Muscle of back (tissue), 11 donors: ENCODE measurements around the gene IGSF5. TPM values are rescaled to one million over a fixed set of nuclear protein-coding genes. Genes with fewer than 3 reads are reported as not detected.
"Not testable (repeated sequence)": the region's sequence is repeated elsewhere in the genome, so short reads cannot be mapped to it uniquely, and the experiment has no call there.

ENCODE experiments used
- DNase-seq, 3 donors: peaks; one replicate each; pipeline versions ENCODE4 v3.0.0 to v3.0.0-alpha.2; 2013
- polyA plus RNA-seq, 10 donors: library from polyadenylated mRNA; unstranded; fragments of 120-200 nt; gene quantifications; one replicate each; pipeline ENCODE4 v1.2.1, GENCODE V29; 2013; ENCODE audit not compliant: insufficient read length in 10 of 10

IGSF5 gene
- polyA plus RNA-seq, 10 donors: 0.41 to 2.9 (median 1.6) TPM

DNA sequence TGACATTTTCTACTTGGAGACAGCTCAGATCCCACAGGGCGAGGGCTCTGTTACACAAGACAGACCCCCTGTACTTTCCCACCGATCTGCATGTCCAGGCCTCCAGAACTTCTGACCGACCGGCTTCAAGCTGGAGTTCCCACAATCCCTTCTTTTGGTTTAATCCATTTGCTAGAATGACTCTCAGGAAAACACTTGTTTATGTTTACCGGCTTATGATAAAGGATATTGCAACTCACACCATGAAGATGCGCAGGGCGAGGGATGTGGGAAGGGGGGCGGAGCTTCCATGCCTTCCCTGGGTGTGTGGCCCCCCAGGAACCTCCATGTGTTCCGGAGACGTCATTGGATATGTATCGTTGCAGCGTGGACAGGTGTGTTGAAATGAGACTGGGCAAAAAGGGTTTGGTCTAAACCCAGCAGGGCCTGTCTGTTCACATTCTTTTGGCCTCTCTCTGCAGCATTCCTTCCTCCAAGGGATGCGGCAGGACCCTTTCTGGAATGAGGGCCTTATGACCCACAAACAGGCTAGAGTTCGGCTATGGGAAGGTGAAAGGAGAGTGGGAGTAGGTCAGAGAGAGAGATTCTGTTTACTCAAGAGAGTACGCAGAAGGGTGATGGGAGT is 7.5 kb upstream of the IGSF5 start:
- no peak for DNase-seq

DNA sequence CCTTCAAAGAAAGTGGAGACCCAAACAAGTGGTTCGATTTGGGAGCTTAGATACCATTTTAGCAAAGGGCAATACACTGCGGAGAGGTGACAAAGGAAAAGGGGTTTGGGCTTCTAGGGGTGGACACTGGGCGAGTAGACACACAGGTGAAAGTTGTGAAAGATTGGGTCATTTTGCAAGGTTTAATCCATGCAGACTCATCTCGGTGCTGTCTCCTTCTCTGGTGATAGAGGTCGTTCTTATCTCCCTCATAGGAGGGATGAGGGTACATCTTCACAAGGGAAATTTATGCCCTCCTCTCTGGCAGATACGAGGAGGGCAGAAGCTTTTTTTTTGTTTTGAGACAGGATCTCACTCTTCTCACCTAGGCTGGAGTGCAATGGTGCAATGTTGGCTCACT is 6.4 kb upstream of the IGSF5 start:
- DNase-seq: no peak

DNA sequence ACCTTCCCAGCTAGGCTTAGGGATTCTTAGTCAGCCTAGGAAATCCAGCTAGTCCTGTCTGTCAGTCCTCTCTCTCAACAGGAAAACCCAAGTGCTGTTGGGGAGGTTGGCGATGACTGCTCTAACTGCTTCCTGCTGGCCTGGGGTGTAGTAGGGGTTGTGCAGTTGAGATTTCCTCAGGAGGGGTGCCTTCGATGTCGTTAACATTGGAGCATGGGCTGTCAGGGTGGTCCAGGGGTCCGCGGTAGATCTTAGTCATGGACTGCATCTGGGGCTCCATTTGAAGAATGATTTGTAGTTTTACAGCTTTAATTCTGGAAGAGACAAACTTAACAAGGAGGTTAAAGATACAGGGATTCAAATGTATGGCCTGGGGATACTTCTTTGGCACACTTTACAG is 5.5 kb upstream of the IGSF5 start:
- not testable (repeated sequence) for DNase-seq

DNA sequence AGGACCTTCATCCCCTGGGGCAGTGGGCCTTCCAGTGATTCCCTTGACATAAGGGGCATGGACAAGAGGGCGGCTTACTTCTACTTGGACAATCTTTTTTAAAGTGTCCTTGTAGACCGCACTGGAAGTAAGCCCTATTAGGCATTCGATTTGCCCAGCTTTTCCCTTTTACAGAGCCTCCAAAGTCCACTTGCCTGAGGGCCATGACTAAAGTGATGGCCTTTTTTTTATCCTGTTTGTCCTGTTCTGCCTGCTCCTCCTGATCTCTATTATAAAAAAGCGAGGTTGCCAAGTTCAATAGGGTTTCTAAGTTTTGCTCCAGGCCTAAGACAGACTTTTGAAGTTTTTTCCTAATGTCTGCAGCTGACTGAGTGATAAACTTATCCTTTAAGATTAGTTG is 2.4 kb upstream of the IGSF5 start:
- not testable (repeated sequence) for DNase-seq

DNA sequence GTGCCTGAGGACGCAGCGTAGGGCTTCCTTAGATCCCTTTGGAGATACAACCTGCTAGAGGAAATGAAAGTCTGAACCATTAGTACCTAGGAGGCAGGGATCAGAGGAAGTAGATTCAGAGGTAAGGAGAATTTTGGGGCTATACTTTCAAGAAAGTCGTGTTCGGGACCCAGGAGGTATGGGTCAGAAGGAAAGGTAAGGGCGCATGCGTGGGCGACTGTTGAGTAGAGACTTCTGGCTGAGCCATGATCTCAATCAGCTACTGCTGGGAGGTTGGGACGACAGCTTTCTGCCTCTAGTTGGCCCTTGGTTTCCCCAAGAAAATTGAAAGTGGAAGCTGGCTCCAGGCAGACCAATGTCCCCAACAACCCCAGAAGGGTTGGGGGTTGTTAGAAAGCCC is 349 bp downstream of the IGSF5 start:
- DNase-seq: not testable (repeated sequence)

DNA sequence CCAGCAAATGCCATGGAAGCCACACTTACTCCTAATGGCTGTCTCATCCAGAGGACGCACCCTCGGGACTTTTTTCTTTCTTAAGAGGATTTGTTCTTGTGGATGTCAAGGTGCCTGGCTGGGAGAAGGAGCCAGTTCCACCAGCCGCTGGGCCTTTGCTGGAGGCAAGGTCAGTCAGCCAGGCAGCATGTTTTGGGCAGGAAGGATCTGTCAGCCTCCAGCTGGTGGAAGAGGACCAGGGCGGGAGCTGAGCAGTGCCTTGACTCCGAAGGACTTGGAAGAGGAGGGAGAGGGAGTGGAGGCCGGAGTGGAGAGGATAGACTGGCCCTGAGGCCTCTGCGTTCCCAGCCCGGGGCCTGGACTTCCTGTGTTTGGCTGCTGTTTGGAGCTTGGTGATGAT is 5.7 kb downstream of the IGSF5 start:
- DNase-seq: no peak

DNA sequence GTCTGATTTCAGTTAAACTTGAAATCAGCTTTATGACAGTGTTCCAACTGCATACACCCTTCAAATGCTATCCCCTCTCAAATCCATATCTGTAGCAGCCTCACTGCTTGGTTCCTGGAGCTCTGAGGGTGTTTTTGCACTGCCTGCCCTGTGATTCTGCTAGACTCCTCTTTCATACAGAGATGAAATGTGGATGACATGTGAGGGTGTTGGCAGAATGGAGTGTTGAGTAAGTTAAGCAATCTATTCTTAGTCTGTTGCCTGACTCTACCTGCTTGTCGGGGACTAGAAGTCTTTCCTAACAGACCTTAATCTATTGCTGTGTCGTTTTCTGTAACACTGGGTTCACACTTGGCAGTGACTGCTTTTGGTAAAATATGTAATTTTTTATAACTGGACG is 9.8 kb downstream of the IGSF5 start:
- no peak for DNase-seq

DNA sequence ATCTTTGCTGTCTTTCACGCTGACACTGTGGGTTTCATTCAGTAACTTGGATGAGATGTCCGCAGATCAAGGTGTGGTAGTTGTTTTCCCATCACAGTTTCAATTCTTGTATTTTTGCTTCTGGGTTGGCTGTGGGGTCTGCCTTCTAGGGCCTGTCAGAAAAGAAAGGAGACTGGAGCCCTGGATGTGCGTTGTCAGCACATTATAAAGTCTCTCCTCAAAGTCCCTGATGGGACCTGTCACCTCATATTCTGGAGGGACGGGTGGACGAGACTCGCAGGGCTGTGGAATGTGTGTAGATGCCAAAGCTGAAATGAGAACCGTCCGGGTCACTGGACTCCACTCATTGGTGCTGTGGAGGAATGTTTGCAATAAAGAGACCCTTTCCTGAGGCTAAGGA is 11.3 kb downstream of the IGSF5 start:
- DNase-seq: no peak

DNA sequence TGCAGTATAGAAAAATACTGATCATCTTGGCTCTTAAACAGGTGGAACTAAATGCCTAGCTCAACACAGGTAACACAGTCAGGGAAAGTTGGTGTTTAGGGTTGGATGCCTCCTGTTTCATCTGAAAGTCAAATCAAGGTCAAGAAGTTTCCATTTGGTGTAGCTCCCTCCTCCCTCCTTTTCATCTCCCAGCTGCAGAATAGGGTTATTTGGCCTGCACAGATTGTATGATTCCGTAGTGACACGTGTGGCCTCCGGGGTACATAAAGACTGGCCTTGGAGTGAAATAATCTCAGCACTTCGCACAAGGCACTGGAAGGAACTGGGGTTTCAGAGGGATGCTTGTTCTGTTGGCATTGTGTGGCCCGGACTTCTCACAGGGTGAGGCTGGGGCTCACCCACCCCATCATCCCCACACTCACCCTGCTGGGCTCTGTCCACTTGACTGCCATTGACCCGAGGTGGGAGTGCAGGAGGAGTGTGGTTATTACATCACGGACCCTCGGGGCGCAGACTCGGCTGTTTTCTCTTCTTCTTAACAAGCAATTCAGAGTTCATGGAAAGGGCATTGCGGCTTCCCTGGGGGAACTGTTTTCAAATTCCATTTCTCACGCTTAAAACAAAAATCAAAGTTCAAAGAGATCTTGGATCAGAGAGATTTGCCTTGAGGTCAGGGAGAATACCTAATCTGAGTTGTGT is 18.4 kb downstream of the IGSF5 start:
- peak in 2 of 3 donors; percentile 25 to 71 for DNase-seq

DNA sequence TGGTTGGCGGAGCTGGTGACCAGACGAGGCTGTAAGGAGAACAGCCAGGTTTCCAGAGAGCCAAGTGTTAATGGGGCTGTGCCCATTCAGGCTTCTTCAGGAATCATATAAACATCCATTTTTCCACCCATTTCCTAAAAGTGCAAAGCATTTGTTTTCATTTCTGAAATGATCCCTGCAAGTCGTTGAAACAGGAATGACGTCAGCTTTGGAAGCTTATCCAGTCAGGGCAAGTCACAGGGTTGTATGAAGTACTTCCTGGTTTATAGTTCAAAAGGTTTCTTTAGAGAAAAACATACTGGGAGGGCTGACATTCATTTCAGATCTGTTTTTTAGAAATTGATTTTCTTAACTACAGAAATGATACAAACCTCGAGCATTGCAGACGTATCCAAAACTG is 29.2 kb downstream of the IGSF5 start:
- DNase-seq: no peak

DNA sequence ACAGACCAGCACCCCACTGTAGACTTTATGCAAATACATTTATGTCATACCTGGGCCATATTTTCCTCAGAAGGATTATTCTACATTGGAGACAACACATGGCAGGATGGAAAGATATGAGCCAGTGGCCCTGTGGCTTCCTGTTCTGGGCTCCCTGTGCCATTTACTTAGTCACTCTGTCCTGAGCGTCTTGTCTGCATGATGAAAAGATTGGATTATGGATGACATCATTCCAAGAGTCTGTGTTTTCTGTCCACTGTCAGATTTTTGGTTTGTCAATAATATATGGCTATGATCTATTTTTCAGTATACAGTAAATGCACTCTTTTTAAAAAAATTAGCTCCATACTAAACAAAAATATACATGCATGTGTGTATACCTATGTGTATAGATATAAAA is 30.8 kb downstream of the IGSF5 start:
- DNase-seq: no peak

DNA sequence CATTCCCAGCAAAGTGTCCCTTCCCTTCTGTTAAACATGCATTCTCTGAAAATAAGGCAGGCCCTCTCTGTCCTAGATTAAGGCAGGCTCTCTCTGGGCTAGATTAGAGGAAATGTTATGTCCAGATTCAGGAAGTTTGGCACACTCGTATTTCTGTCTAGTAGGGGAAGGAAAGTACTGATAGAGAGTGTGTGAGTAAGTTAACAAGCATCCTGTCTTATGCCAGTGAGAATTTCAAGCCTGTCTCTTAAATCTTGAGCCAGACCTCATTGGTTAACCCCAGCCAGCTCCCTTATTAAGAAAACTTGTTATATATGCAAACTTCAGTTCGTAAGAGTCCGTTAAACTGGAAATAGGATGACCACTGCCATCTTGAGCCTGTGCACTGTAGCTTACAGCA is 31.6 kb downstream of the IGSF5 start:
- DNase-seq: no peak

DNA sequence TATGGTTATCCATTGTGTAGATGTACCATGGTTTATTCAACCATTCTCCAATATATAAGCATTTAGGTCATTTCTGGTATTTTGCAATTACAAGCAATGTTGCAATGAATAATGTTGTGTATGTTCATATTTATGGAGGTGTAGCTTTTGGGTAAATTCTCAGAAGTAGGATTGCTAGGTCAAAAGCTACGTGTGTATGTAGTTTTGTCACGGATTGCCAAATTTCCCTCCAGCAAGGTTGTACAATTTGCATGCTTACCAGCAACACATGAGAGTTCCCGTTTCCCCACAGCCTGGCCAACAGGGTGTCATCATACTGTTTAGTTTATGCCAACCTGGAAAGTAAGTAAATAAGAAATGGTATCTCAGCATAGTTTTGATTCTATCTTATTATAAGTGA is 36.3 kb downstream of the IGSF5 start:
- no peak for DNase-seq

DNA sequence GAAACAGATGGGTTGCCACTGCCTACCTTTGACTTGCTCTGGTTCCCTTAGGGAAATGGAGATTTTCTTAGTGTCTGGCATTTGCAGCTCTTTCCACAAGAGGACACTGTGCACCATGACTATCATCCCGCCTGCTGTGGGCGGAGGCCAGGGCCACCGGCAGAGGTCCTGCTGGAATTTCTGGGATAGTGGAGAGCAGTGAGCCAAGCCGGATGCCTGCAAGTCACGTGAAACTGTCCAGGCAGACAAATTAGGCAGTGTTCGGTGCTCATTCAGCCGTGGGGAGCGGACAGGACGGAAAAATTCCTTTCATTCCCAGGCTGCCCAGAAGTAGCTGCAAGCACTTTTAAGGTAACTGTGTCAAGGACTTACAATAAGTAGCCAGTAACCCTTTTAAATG is 43.4 kb downstream of the IGSF5 start:
- DNase-seq: peak; percentile 79 to 90 (median 88)

DNA sequence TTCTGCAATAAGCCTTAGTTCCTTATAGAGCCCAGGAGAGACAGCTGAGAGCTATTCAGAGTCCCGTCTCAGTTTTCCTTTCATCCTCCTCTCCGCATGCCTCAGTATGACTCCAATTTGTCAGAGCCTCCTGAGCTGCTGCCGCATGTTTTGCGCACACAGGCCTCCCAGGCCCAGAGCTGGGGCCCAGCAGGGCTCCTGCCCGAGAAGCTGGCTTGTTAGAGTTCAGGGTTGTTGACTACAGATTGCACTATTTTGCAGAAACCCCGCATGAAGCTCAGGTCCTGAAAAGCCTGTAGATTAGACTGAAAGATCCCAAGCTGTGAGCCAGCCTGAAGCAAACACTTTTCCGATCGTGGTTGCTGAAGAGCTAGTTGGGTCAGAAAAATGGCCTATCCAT is 51.5 kb downstream of the IGSF5 start:
- no peak for DNase-seq

DNA sequence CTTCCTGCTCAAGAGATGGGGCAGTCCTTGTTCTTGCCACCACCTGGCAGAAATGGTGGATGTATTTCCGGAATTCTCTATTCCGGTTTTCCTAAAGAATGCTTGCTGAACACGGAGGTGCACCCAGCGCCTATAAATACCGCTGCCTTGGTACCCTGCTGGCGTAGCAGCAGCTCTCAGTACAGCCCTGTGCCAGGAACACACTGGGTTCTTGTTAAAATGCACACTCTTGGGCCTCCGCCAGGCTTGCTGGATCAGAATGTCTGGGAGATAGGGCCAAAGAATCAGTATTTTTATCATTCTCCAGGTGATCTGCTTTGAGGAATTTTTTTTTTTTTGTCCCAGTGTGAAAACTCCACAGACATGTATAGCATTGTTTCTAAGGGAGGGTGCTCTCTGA is 54.2 kb downstream of the IGSF5 start:
- DNase-seq: no peak

DNA sequence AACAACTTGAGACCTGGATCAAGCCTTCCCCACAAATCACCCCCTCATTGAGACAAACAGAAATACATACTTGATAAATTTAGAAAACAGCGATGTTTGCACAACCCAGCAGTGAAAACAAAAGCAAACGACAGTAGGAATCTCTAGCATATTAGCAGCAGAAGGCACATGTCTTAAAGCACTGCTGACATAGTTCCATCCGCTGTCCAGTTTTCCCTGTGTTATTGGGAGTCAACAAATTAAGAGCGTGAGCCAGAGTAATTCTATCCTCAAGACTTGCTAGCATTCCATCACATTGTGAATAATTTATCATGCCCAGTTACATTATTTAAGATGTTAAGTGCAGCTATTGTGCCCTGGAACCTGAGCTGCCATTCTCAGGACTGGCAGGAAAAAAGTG is 55.3 kb downstream of the IGSF5 start:
- no peak for DNase-seq

DNA sequence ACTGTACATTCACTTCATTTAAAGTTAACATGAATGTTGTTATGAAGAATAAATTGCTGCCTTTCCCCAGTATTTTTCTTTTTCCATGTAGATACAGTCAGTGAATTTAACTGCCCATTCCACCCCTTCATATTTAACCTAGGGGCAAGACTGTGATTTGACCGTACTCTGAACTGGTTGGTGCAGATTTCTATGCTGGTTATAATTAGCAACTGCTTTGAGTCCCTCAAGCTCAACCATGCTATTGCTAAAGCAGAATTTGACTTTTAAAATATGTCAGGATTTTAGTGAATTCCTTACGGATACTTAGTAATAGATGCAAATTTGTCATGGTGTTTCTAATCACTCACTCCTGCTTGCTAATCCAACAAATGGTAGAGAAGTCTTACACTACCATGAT is 57.2 kb downstream of the IGSF5 start:
- no peak for DNase-seq

DNA sequence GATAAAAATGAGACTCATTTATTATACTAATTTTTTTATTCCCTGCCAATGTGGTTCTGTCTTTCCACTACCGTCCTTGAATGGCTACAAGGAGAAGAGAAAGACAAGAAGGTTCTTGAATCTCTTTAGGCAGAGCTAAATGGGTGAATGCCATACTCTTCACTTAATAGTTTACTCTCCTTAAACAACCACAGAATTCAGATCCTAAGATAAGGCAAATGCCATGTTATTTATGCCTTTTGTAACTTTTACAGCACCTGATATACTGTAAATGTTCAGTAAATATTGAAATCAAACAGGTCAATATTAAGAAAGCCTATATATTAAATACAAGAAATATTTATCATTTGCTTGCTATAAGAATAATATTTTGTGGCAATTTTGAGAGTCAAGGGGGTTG is 58.4 kb downstream of the IGSF5 start:
- no peak for DNase-seq

DNA sequence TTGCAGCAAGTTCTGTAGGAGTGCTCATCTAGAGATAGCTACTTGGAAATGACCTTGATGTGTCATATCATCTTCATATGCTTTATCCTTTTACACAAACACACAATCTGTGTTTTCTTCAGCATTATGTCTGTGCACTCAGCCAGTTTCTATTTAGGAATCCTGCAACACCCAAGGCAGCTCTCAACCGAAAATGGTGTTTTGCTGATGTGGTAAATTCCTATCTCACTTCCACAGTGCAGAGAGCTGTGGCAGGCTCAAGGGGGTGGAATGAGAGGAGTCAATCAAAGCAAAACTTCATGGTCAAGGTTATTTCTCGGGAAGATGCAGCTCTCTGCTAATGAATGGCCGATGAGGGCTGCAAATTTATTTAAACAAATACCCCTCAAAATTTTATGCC is 59.3 kb downstream of the IGSF5 start:
- no peak for DNase-seq

DNA sequence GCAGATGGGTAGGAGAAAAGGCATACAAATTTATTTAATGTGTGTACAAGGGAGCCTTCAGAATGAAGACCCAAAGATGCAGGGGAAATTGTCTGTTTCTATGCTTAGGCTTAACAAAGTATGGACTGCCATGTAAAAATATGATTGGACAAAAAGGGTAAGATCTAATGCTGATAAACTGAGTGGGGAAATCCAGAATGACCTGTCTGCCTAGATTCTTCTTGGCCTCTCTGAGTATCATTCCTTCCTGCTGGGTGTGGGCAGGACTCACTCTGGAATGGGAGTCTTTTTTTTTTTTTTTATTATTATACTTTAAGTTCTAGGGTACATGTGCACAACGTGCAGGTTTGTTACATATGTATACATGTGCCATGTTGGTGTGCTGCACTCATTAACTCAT is 61.0 kb downstream of the IGSF5 start:
- DNase-seq: no peak

DNA sequence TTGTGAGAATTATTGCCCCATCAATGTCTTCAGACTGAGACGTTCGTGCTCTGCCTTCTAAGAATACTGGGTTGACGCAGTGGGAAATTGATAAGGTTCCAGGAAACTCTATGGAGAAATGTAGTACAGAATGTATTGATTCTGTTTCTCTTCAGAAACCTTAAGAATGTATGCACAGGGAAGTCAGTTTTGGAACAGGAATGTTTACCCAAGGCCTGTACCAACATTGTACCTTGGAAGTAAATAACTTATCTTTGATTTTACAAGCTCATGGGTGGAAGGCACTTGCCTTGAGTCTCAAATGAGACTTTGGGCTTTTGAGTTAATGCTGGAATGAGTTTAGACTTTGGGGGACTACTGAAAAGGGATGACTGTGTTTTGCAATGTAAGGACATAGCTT is 62.8 kb downstream of the IGSF5 start:
- no peak for DNase-seq

DNA sequence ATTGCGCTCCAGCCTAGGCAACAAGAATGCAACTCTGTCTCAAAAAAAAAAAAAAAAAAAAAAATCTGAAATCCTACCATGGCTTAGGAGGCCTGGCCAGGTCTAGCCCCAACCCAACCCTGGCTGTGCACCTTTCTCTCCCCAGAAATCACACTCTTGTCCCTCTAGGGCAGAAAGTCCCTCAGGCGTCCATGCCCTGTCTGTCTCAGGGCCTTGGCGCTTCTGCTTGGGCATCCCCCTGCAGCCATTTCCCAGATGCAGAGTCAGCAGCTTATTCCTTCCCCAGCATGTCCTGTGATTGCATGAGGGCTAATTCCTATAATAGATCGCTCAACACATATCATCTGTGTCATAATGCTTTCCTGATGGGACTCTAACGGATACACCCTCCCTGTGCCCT is 65.0 kb downstream of the IGSF5 start:
- no peak for DNase-seq

DNA sequence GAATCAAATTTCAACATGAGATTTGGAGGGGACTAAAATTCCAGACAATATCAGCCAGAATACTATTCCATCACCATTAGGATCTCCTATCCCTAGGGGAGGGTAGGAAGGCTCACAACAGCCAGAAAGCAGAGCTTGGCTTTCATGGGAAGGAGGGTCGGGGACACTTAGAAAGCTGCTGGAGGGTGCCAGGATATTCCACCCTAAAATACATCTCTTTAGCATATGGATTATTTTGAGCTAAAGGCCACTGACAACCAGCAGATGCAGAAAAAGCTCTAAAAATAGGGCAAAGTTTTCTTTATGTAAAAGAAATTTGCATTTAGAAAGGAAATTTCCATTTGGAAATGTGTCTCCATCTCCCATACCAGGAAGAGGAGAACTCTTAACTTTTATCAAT is 68.0 kb downstream of the IGSF5 start:
- no peak for DNase-seq
